ENCODE results near the gene TNK2.
"Not testable (repeated sequence)": the region's sequence is repeated elsewhere in the genome, so short reads cannot be mapped to it uniquely, and the experiment has no call there.

TNK2 gene

GRCh38 chr3:195870442-195870841, 37.9 kb downstream of the TNK2 start:
- DNase-seq (ENCODE audit: low spot score) = peak; percentile 45

GRCh38 chr3:195869413-195870001, 38.8 kb downstream of the TNK2 start:
- no peak for DNase-seq (ENCODE audit: low spot score)

- DNase-seq (ENCODE audit: low spot score) = no peak
Measured at GRCh38 chr3:195868866-195869412, 39.4 kb downstream of the TNK2 start.

- DNase-seq (ENCODE audit: low spot score) = no peak
Measured at GRCh38 chr3:195868336-195868865, 40.0 kb downstream of the TNK2 start.

- no peak for DNase-seq (ENCODE audit: low spot score)
Measured at GRCh38 chr3:195867631-195868335, 40.6 kb downstream of the TNK2 start.

GRCh38 chr3:195866686-195867511, 41.5 kb downstream of the TNK2 start:
- no peak for DNase-seq (ENCODE audit: low spot score)

- DNase-seq (ENCODE audit: low spot score) = no peak
Measured at GRCh38 chr3:195865752-195866151, 42.6 kb downstream of the TNK2 start.

- peak; percentile 92 for DNase-seq (ENCODE audit: low spot score)
Measured at GRCh38 chr3:195863121-195864061, 45.0 kb downstream of the TNK2 start.

GRCh38 chr3:195862318-195862717, 46.0 kb downstream of the TNK2 start:
- not testable (repeated sequence) for DNase-seq (ENCODE audit: low spot score)

- no peak for DNase-seq (ENCODE audit: low spot score)
Measured at GRCh38 chr3:195860456-195860855, 47.9 kb downstream of the TNK2 start.

- DNase-seq (ENCODE audit: low spot score) = no peak
Measured at GRCh38 chr3:195859846-195860411, 48.4 kb downstream of the TNK2 start.

GRCh38 chr3:195859061-195859845, 49.1 kb downstream of the TNK2 start:
- DNase-seq (ENCODE audit: low spot score) = peak; percentile 90

GRCh38 chr3:195856410-195857084, 51.8 kb downstream of the TNK2 start:
- no peak for DNase-seq (ENCODE audit: low spot score)

- no peak for DNase-seq (ENCODE audit: low spot score)
Measured at GRCh38 chr3:195855471-195856409, 52.6 kb downstream of the TNK2 start.

GRCh38 chr3:195854628-195855294, 53.6 kb downstream of the TNK2 start:
- no peak for DNase-seq (ENCODE audit: low spot score)

GRCh38 chr3:195853996-195854395, 54.4 kb downstream of the TNK2 start:
- DNase-seq (ENCODE audit: low spot score) = no peak

GRCh38 chr3:195853036-195853435, 55.3 kb downstream of the TNK2 start:
- no peak for DNase-seq (ENCODE audit: low spot score)

Measured in hepatic stellate cell (primary cell).